Thyroid gland (tissue), 4 donors: ENCODE results near the gene TTC9B. TPM values are rescaled to one million over a fixed set of nuclear protein-coding genes. Genes with fewer than 3 reads are reported as not detected.

ENCODE experiments used
- DNase-seq, 2 donors: peaks; one replicate each; pipeline ENCODE4 v3.0.0-alpha.2; 2019
- H3K27ac ChIP-seq, 3 donors: fragments of 200-600 bp; sonication (generic); 1 replicate in 2 of 3; 2 replicates in 1 of 3; pipeline ENCODE4 v1.5.1; 2016 to 2019; ENCODE audit warnings: mild to moderate bottlenecking in 1 of 3, moderate library complexity in 1 of 3
- H3K27me3 ChIP-seq: fragments of 200-600 bp; sonication (generic); one replicate; pipeline ENCODE4 v1.5.1; 2019
- H3K36me3 ChIP-seq, 2 donors: fragments of 200-600 bp; sonication (generic); one replicate each; pipeline ENCODE4 v1.5.1; 2016 to 2019
- H3K4me1 ChIP-seq, 2 donors: fragments of 200-600 bp; sonication (generic); one replicate each; pipeline ENCODE4 v1.5.1; 2017 to 2019
- H3K4me3 ChIP-seq, 3 donors: fragments of 200-600 bp; sonication (generic); replicated peaks in 1 of 3; 1 replicate in 2 of 3; 2 replicates in 1 of 3; pipeline ENCODE4 v1.5.1; 2016; ENCODE audit warnings: mild to moderate bottlenecking in 1 of 3
- H3K9me3 ChIP-seq: fragments of 200-600 bp; sonication (generic); one replicate; pipeline ENCODE4 v1.5.1; 2017
- POLR2A ChIP-seq, 2 donors: fragments of 450-650 bp; IDR thresholded peaks; one replicate each; pipeline ENCODE4 v1.6.1; 2017; ENCODE audit warnings: antibody characterized with exemption in 2 of 2, mild to moderate bottlenecking in 2 of 2, moderate library complexity in 1 of 2
- WGBS, 2 donors: methylation state at CpG; one replicate each; pipeline ENCODE4 v1.1.5; 2017; 5-methylcytosine and 5-hydroxymethylcytosine counted together
- intact Hi-C: fragments of 100-400 bp; cut with DNase I; formaldehyde crosslinking; loops from one replicate; pipeline ENCODE4 v1.15.1; 2023
- total RNA-seq, 4 donors: library from RNA; depleted of rRNA; stranded (reverse); fragments of >200 nt; gene quantifications; one replicate each; pipeline ENCODE4 v1.2.3, GENCODE V29; 2016
- TF ChIP-seq, protein P1 (sequence below), 6 experiments: fragments of 200-600 bp in 3 of 6; fragments of 450-650 bp in 3 of 6; sonication (generic) in 3 of 6; IDR thresholded peaks; one replicate each; pipeline ENCODE4 v1.5.1; 2016 to 2019; ENCODE audit warnings: antibody characterized with exemption in 6 of 6, mild to moderate bottlenecking in 2 of 6, inconsistent platforms in 1 of 6, moderate library complexity in 1 of 6

Gene TTC9B
- total RNA-seq, 4 donors from 2014 or later: not detected

DNA sequence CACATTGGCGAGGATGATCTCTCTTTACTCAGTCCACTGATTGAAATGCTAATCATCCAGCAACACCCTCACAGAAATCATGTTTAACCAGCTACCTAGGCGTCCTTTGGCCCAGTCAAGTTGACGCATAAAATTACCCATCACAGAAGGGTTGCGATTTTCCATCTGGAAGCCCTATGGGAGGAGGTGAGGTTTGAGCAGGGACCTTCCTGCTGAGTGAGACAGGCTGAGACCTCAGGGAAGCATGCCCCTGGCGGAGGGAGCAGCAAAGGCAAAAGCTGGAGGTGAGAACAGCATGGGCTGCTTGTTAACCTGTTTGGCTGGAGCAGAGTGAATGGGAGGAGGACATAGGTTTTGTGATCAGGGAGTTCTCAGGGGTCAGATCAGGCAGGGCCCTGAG is 7.3 kb downstream of the TTC9B start:
- H3K4me1 ChIP-seq: no peaks in the 10 kb centered on the region
- TF ChIP-seq, protein P1, sequence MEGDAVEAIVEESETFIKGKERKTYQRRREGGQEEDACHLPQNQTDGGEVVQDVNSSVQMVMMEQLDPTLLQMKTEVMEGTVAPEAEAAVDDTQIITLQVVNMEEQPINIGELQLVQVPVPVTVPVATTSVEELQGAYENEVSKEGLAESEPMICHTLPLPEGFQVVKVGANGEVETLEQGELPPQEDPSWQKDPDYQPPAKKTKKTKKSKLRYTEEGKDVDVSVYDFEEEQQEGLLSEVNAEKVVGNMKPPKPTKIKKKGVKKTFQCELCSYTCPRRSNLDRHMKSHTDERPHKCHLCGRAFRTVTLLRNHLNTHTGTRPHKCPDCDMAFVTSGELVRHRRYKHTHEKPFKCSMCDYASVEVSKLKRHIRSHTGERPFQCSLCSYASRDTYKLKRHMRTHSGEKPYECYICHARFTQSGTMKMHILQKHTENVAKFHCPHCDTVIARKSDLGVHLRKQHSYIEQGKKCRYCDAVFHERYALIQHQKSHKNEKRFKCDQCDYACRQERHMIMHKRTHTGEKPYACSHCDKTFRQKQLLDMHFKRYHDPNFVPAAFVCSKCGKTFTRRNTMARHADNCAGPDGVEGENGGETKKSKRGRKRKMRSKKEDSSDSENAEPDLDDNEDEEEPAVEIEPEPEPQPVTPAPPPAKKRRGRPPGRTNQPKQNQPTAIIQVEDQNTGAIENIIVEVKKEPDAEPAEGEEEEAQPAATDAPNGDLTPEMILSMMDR (IDR thresholded peaks at IDR 0.05): no peak
- TF ChIP-seq POLR2A (IDR thresholded peaks at IDR 0.05): no peak
- no peaks in the 10 kb centered on the region for H3K9me3 ChIP-seq
- intact Hi-C loops: no loop called here
- H3K27me3 ChIP-seq: no peaks in the 10 kb centered on the region
- no peak for DNase-seq
- H3K36me3 ChIP-seq: peaks cover 0 to 6% of the 10 kb centered on the region in 2 donors
- H3K27ac ChIP-seq: no peak overlapping the region
- no peak overlapping the region for H3K4me3 ChIP-seq
- 87 to 91% methylated on average over 5 of the region's 5 CpGs for WGBS, 2 donors

DNA sequence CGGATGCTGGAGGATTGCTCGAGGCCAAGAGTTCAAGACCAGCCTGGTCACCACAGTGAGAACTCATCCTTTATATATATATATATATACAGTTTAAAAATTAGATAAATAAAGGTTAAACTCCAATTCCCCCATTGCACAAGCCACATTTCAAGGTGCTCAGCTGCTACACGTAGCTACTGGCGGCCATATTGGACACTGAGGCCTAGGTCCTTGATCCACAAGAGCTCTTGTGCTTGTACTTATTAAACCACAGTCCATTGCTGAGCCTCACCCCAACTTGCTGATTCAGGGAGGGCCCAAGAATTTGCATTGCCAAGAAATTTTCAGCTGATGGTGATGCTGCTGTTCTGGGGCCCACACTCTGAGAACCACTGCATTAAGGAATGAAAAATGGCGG is 9.6 kb downstream of the TTC9B start:
- H3K4me1 ChIP-seq: no peaks in the 10 kb centered on the region
- H3K36me3 ChIP-seq: peaks cover 6 to 11% of the 10 kb centered on the region in 2 donors
- no peak for TF ChIP-seq POLR2A (IDR thresholded peaks at IDR 0.05)
- TF ChIP-seq, protein P1 (IDR thresholded peaks at IDR 0.05): no peak
- 92 to 97% methylated on average over 5 of the region's 5 CpGs for WGBS, 2 donors
- H3K9me3 ChIP-seq: no peaks in the 10 kb centered on the region
- H3K27me3 ChIP-seq: no peaks in the 10 kb centered on the region
- no peak overlapping the region for H3K4me3 ChIP-seq
- DNase-seq: no peak
- intact Hi-C loops: no loop called here
- no peak overlapping the region for H3K27ac ChIP-seq

DNA sequence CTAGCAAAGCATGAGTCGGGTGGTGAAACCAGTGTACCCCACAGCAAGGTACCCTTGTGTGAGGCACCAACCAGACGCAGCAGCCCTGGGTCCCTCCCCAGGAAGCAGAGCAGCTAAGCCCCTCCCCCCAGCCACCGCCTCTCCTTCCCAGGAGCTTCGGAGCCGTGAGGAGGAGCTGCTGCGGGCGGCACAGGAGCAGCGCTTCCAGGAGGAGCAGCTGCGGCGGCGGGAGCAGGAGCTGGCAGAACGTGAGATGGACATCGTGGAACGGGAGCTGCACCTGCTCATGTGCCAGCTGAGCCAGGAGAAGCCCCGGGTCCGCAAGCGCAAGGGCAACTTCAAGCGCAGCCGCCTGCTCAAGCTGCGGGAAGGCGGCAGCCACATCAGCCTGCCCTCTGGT is 12.4 kb downstream of the TTC9B start:
- no peaks in the 10 kb centered on the region for H3K9me3 ChIP-seq
- H3K27me3 ChIP-seq: no peaks in the 10 kb centered on the region
- no peak overlapping the region for H3K27ac ChIP-seq
- no peaks in the 10 kb centered on the region for H3K4me1 ChIP-seq
- intact Hi-C loops: no loop called here
- peaks cover 6 to 11% of the 10 kb centered on the region in 2 donors for H3K36me3 ChIP-seq
- DNase-seq: no peak
- 97 to 98% methylated on average over 16 to 20 of the region's 21 CpGs for whole genome bisulfite sequencing, 2 donors
- H3K4me3 ChIP-seq: no peak overlapping the region
- TF ChIP-seq, protein P1 (IDR thresholded peaks at IDR 0.05): no peak
- TF ChIP-seq POLR2A (IDR thresholded peaks at IDR 0.05): no peak

DNA sequence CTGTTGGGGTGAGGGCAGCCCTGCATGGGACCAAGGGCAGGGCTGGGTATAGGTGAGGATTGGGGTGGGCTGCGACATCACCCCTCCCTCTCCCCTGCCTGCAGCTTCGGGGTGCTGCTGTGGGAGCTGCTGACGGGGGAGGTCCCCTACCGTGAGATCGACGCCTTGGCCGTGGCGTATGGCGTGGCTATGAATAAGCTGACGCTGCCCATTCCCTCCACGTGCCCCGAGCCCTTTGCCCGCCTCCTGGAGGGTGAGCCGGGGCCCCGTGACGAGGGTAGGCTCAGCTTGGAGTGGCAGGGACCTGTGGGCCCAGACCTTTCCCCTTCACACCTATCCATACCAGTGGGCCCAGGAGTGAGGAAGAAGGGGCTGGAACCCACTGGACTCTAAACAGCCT is 13.8 kb downstream of the TTC9B start:
- H3K36me3 ChIP-seq: peaks cover 5 to 6% of the 10 kb centered on the region in 2 donors
- 95 to 97% methylated on average over 14 to 16 of the region's 16 CpGs for WGBS, 2 donors
- no peaks in the 10 kb centered on the region for H3K9me3 ChIP-seq
- no peak overlapping the region for H3K27ac ChIP-seq
- no peak for DNase-seq
- intact Hi-C loops: no loop called here
- H3K4me1 ChIP-seq: no peaks in the 10 kb centered on the region
- H3K27me3 ChIP-seq: no peaks in the 10 kb centered on the region
- H3K4me3 ChIP-seq: no peak overlapping the region
- TF ChIP-seq, protein P1 (IDR thresholded peaks at IDR 0.05): no peak
- no peak for TF ChIP-seq POLR2A (IDR thresholded peaks at IDR 0.05)

DNA sequence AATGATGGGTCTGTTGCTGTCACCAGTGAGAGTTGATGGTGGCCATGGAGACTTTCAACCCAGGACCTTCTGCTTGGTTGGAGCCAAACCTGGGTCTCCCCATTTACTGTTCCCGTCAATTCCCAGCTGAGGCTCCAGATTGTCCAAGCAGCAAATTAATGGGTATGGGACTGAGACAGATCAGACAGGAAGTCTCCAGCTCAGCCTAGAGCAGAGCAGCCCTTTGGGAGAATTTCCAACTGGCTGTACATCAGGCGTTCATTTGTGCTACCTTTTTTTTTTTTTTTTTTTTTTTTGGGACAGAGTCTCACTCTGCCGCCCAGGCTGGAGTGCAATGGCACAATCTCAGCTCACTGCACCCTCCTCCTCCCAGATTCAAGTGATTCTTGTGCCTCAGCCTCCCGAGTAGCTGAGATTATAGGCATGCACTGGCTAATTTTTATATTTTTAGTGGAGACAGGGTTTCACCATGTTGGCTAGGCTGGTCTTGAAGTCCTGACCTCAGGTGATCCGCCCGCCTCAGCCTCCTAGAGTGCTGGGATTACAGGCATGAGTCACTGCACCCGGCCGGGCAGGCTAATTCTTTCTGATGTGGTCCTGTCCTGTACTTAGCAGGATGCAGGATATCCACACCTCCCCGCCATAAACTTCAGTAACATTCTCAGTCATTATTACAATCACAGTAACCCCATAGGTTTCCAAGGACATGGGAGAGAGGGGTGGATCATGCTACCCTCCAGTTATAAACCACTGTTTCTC is 17.7 kb downstream of the TTC9B start:
- DNase-seq: no peak
- intact Hi-C loops: no loop called here
- Histone ChIP-seq H3K4me3 (no peak overlapping the region), H3K9me3 (no peaks in the 10 kb centered on the region), H3K36me3 (peaks cover 3 to 6% of the 10 kb centered on the region in 2 donors), H3K27ac (no peak overlapping the region), H3K27me3 (no peaks in the 10 kb centered on the region), H3K4me1 (no peaks in the 10 kb centered on the region)
- 85 to 89% methylated on average over 9 of the region's 9 CpGs for WGBS, 2 donors
- TF ChIP-seq POLR2A (IDR thresholded peaks at IDR 0.05): no peak
- TF ChIP-seq, protein P1 (IDR thresholded peaks at IDR 0.05): no peak
